ENCODE measurements around the gene NRP2. TPM values are rescaled to one million over a fixed set of nuclear protein-coding genes. Genes with fewer than 3 reads are reported as not detected.

The NRP2 gene
- total RNA-seq, 1 experiment from 2014 or later, result 1.2 TPM

GRCh38 chr2:205692104-205692503 is 9.8 kb downstream of the NRP2 start:
- intact Hi-C loops (cut with micrococcal nuclease), result no loop called here
- Histone ChIP-seq H3K9ac (ENCODE audit: low read length) (no peak overlapping the region), H3K36me3 (ENCODE audit: control insufficient read depth in 1 of 2, insufficient read depth in 2 of 2, low read length in 2 of 2) (no peaks in the 10 kb centered on the region), H3K27me3 (ENCODE audit: insufficient read depth, low read length) (no peaks in the 10 kb centered on the region), H3K4me2 (ENCODE audit: low read length) (no peak overlapping the region), H4K20me1 (ENCODE audit: insufficient read depth) (no peaks in the 10 kb centered on the region), H3K4me1 (ENCODE audit: control insufficient read depth in 1 of 2, insufficient read depth in 2 of 2, low read length in 2 of 2) (no peaks in the 10 kb centered on the region), H3K4me3 (replicated peaks in 1 of 2; ENCODE audit: low read depth in 1 of 2, low read length in 2 of 2) (no peak overlapping the region), H3K79me2 (ENCODE audit: insufficient read depth, low read length) (no peaks in the 10 kb centered on the region), H3K27ac (ENCODE audit: low read depth, low read length) (no peak overlapping the region), H3K9me2 (ENCODE audit: insufficient read depth) (no peaks in the 10 kb centered on the region), H2AFZ (ENCODE audit: low read depth, low read length, poor library complexity, severe bottlenecking) (no peak overlapping the region), H3K9me3 (ENCODE audit: control insufficient read depth in 1 of 2, insufficient read depth in 1 of 2, low read depth in 1 of 2, low read length in 2 of 2) (no peaks in the 10 kb centered on the region)
- no peak for DNase-seq (ENCODE audit: low read depth, low spot score)
- TF ChIP-seq CBX3 (IDR thresholded peaks at IDR 0.05; ENCODE audit: low read depth) (no peak), SIN3A (IDR thresholded peaks at IDR 0.05; ENCODE audit: low read depth) (no peak), ZNF274 (IDR thresholded peaks at IDR 0.05; ENCODE audit: low read depth, low read length) (no peak), JUND (IDR thresholded peaks at IDR 0.05) (no peak), FOSL1 (IDR thresholded peaks at IDR 0.05; ENCODE audit: low read depth) (no peak)
- CTCF ChIA-PET, result no interaction called here
- no TSS peak for BruUV-seq (replicated peaks)
- RAD21 ChIA-PET (ENCODE audit: low non-redundant PET in 1 of 2, low total read pairs in 2 of 2, uncharacterized antibody in 2 of 2, unreplicated experiment in 2 of 2), result no interaction called here
- POLR2A ChIA-PET, result no interaction called here
- no peak for ATAC-seq

- Histone ChIP-seq H3K27ac (ENCODE audit: low read depth, low read length) (no peak overlapping the region), H3K4me2 (ENCODE audit: low read length) (no peak overlapping the region), H3K9ac (ENCODE audit: low read length) (no peak overlapping the region), H3K9me2 (ENCODE audit: insufficient read depth) (no peaks in the 10 kb centered on the region), H3K4me1 (ENCODE audit: control insufficient read depth in 1 of 2, insufficient read depth in 2 of 2, low read length in 2 of 2) (no peaks in the 10 kb centered on the region), H3K9me3 (ENCODE audit: control insufficient read depth in 1 of 2, insufficient read depth in 1 of 2, low read depth in 1 of 2, low read length in 2 of 2) (no peaks in the 10 kb centered on the region), H3K27me3 (ENCODE audit: insufficient read depth, low read length) (no peaks in the 10 kb centered on the region), H3K36me3 (ENCODE audit: control insufficient read depth in 1 of 2, insufficient read depth in 2 of 2, low read length in 2 of 2) (no peaks in the 10 kb centered on the region), H4K20me1 (ENCODE audit: insufficient read depth) (no peaks in the 10 kb centered on the region), H3K79me2 (ENCODE audit: insufficient read depth, low read length) (no peaks in the 10 kb centered on the region), H3K4me3 (replicated peaks in 1 of 2; ENCODE audit: low read depth in 1 of 2, low read length in 2 of 2) (no peak overlapping the region), H2AFZ (ENCODE audit: low read depth, low read length, poor library complexity, severe bottlenecking) (no peak overlapping the region)
- CTCF ChIA-PET, result no interaction called here
- POLR2A ChIA-PET, result no interaction called here
- intact Hi-C loops (cut with micrococcal nuclease), result no loop called here
- ATAC-seq (no peak), DNase-seq (ENCODE audit: low read depth, low spot score) (no peak)
- RAD21 ChIA-PET (ENCODE audit: low non-redundant PET in 1 of 2, low total read pairs in 2 of 2, uncharacterized antibody in 2 of 2, unreplicated experiment in 2 of 2), result no interaction called here
- BruUV-seq (replicated peaks), result no TSS peak
- no peak for TF ChIP-seq SRF (IDR thresholded peaks at IDR 0.05; ENCODE audit: low read depth)
- TF ChIP-seq YY1 (IDR thresholded peaks at IDR 0.05; ENCODE audit: extremely low read depth, insufficient replicate concordance, low read depth, low read length), result no peak
- no peak for TF ChIP-seq RAD21 (IDR thresholded peaks at IDR 0.05; ENCODE audit: low read depth)
- TF ChIP-seq REST (IDR thresholded peaks at IDR 0.05; ENCODE audit: low read depth), result no peak
- TF ChIP-seq ZNF274 (IDR thresholded peaks at IDR 0.05; ENCODE audit: low read depth, low read length), result no peak
- TF ChIP-seq, protein P1, sequence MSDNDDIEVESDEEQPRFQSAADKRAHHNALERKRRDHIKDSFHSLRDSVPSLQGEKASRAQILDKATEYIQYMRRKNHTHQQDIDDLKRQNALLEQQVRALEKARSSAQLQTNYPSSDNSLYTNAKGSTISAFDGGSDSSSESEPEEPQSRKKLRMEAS (IDR thresholded peaks at IDR 0.05), result no peak
- no peak for TF ChIP-seq CEBPB (IDR thresholded peaks at IDR 0.05; ENCODE audit: low read depth)
- no peak for TF ChIP-seq EZH2 (IDR thresholded peaks at IDR 0.05)
- no peak for TF ChIP-seq CBX3 (IDR thresholded peaks at IDR 0.05; ENCODE audit: low read depth)
- no peak for TF ChIP-seq EGR1 (IDR thresholded peaks at IDR 0.05; ENCODE audit: low read depth)
- TF ChIP-seq EZH2phosphoT487 (IDR thresholded peaks at IDR 0.05; ENCODE audit: borderline replicate concordance), result no peak
- TF ChIP-seq SIN3A (IDR thresholded peaks at IDR 0.05; ENCODE audit: low read depth), result no peak
- no peak for TF ChIP-seq ZFX (IDR thresholded peaks at IDR 0.05)
- TF ChIP-seq, protein P2, sequence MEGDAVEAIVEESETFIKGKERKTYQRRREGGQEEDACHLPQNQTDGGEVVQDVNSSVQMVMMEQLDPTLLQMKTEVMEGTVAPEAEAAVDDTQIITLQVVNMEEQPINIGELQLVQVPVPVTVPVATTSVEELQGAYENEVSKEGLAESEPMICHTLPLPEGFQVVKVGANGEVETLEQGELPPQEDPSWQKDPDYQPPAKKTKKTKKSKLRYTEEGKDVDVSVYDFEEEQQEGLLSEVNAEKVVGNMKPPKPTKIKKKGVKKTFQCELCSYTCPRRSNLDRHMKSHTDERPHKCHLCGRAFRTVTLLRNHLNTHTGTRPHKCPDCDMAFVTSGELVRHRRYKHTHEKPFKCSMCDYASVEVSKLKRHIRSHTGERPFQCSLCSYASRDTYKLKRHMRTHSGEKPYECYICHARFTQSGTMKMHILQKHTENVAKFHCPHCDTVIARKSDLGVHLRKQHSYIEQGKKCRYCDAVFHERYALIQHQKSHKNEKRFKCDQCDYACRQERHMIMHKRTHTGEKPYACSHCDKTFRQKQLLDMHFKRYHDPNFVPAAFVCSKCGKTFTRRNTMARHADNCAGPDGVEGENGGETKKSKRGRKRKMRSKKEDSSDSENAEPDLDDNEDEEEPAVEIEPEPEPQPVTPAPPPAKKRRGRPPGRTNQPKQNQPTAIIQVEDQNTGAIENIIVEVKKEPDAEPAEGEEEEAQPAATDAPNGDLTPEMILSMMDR (IDR thresholded peaks at IDR 0.05 in 2 of 3, conservative IDR thresholded peaks at IDR 0.05 in 1 of 3; ENCODE audit: borderline replicate concordance in 1 of 3, insufficient read depth in 1 of 3, low read depth in 2 of 3, low read length in 2 of 3), result no peak
- no peak for TF ChIP-seq JUND (IDR thresholded peaks at IDR 0.05)
Observed at GRCh38 chr2:205694256-205694655, 12.0 kb downstream of the NRP2 start.

Measured in HCT116 (cell line).